Measurements from ENCODE around the gene PALB2. TPM values are rescaled to one million over a fixed set of nuclear protein-coding genes. Genes with fewer than 3 reads are reported as not detected.

The PALB2 gene
- total RNA-seq, 2 experiments from 2014 or later, result 3.8 to 5.1 TPM

- intact Hi-C loops (cut with DNase I, micrococcal nuclease), result no loop called here
- H3K27me3 ChIP-seq (ENCODE audit: control insufficient read depth in 1 of 2, insufficient read depth in 2 of 2, low read length in 2 of 2), result no peaks in the 10 kb centered on the region
- Mint-ChIP-seq H3K9me3 (no peaks in the 10 kb centered on the region), H3K36me3 (ENCODE audit: low read depth) (peaks cover 91% of the 10 kb centered on the region), H3K27me3 (no peaks in the 10 kb centered on the region), H3K4me1 (ENCODE audit: low read depth) (peaks cover 7% of the 10 kb centered on the region), H3K27ac (no peak overlapping the region), H3K4me3 (no peak overlapping the region)
- DNase-seq (no peak), ATAC-seq (ENCODE audit: poor library complexity) (no peak)
- TF ChIP-seq CTCF (IDR thresholded peaks at IDR 0.05), result no peak
- no peaks in the 10 kb centered on the region for H3K4me1 ChIP-seq (ENCODE audit: insufficient read depth, low read length)
- H3K36me3 ChIP-seq (ENCODE audit: insufficient read depth, low read length), result peaks cover 87% of the 10 kb centered on the region
- CTCF ChIA-PET, result no interaction called here
- POLR2A ChIA-PET, result no interaction called here
- no peaks in the 10 kb centered on the region for H3K9me3 ChIP-seq (ENCODE audit: control insufficient read depth in 1 of 2, insufficient read depth in 1 of 2, low read length in 2 of 2)
- H3K4me3 ChIP-seq (ENCODE audit: low read length), result no peak overlapping the region
- H3K27ac ChIP-seq (ENCODE audit: low read depth in 1 of 2, low read length in 2 of 2), result no peak overlapping the region
Measured at GRCh38 chr16:23564575-23565363, 76.3 kb downstream of the PALB2 start.

GRCh38 chr16:23563186-23563585, 77.9 kb downstream of the PALB2 start:
- no peak for DNase-seq
- Histone ChIP-seq H3K4me1 (ENCODE audit: insufficient read depth, low read length) (peaks cover 7% of the 10 kb centered on the region), H3K36me3 (ENCODE audit: insufficient read depth, low read length) (peaks cover 84% of the 10 kb centered on the region), H3K4me3 (ENCODE audit: low read length) (no peak overlapping the region), H3K27ac (ENCODE audit: low read depth in 1 of 2, low read length in 2 of 2) (no peak overlapping the region), H3K27me3 (ENCODE audit: control insufficient read depth in 1 of 2, insufficient read depth in 2 of 2, low read length in 2 of 2) (no peaks in the 10 kb centered on the region), H3K9me3 (ENCODE audit: control insufficient read depth in 1 of 2, insufficient read depth in 1 of 2, low read length in 2 of 2) (no peaks in the 10 kb centered on the region)
- H3K27me3 Mint-ChIP-seq, result no peaks in the 10 kb centered on the region
- H3K4me3 Mint-ChIP-seq, result no peak overlapping the region
- no peak for TF ChIP-seq CTCF (IDR thresholded peaks at IDR 0.05)
- H3K9me3 Mint-ChIP-seq, result no peaks in the 10 kb centered on the region
- ATAC-seq (ENCODE audit: poor library complexity), result no peak
- POLR2A ChIA-PET, result no interaction called here
- peaks cover 93% of the 10 kb centered on the region for H3K36me3 Mint-ChIP-seq (ENCODE audit: low read depth)
- H3K4me1 Mint-ChIP-seq (ENCODE audit: low read depth), result peaks cover 20% of the 10 kb centered on the region
- CTCF ChIA-PET, result no interaction called here
- intact Hi-C loops (cut with DNase I, micrococcal nuclease), result no loop called here
- no peak overlapping the region for H3K27ac Mint-ChIP-seq

GRCh38 chr16:23562505-23562904, 78.6 kb downstream of the PALB2 start:
- H3K9me3 Mint-ChIP-seq, result no peaks in the 10 kb centered on the region
- H3K36me3 Mint-ChIP-seq (ENCODE audit: low read depth), result peaks cover 90% of the 10 kb centered on the region
- ChIA-PET POLR2A (no interaction called here), CTCF (no interaction called here)
- no peak overlapping the region for H3K27ac ChIP-seq (ENCODE audit: low read depth in 1 of 2, low read length in 2 of 2)
- H3K4me1 ChIP-seq (ENCODE audit: insufficient read depth, low read length), result peaks cover 9% of the 10 kb centered on the region
- ATAC-seq (ENCODE audit: poor library complexity) (no peak), DNase-seq (no peak)
- intact Hi-C loops (cut with DNase I, micrococcal nuclease), result no loop called here
- no peaks in the 10 kb centered on the region for H3K9me3 ChIP-seq (ENCODE audit: control insufficient read depth in 1 of 2, insufficient read depth in 1 of 2, low read length in 2 of 2)
- peaks cover 23% of the 10 kb centered on the region for H3K4me1 Mint-ChIP-seq (ENCODE audit: low read depth)
- H3K4me3 Mint-ChIP-seq, result peak overlapping the region; percentile 7
- peaks cover 78% of the 10 kb centered on the region for H3K36me3 ChIP-seq (ENCODE audit: insufficient read depth, low read length)
- no peaks in the 10 kb centered on the region for H3K27me3 ChIP-seq (ENCODE audit: control insufficient read depth in 1 of 2, insufficient read depth in 2 of 2, low read length in 2 of 2)
- no peak overlapping the region for H3K4me3 ChIP-seq (ENCODE audit: low read length)
- TF ChIP-seq CTCF (IDR thresholded peaks at IDR 0.05), result no peak
- no peak overlapping the region for H3K27ac Mint-ChIP-seq
- H3K27me3 Mint-ChIP-seq, result no peaks in the 10 kb centered on the region

All from CD4-positive, alpha-beta T cell (primary cell).